Activated CD4-positive, alpha-beta T cell treated with anti-CD3 and anti-CD28 coated beads, Interleukin-2, Interleukin-4, amounts not matched to agents 100 ng/mL and 50 ng/mL, durations not matched to agents 16 hours and 8 hours (primary cell): ENCODE measurements around the gene DNAJB13.
"Not testable (repeated sequence)": the region's sequence is repeated elsewhere in the genome, so short reads cannot be mapped to it uniquely, and the experiment has no call there.

Experiments used
- DNase-seq: peaks from one replicate; pipeline ENCODE4 v3.0.0-alpha.2; 2020; ENCODE audit warnings: low spot score

The DNAJB13 gene

DNA sequence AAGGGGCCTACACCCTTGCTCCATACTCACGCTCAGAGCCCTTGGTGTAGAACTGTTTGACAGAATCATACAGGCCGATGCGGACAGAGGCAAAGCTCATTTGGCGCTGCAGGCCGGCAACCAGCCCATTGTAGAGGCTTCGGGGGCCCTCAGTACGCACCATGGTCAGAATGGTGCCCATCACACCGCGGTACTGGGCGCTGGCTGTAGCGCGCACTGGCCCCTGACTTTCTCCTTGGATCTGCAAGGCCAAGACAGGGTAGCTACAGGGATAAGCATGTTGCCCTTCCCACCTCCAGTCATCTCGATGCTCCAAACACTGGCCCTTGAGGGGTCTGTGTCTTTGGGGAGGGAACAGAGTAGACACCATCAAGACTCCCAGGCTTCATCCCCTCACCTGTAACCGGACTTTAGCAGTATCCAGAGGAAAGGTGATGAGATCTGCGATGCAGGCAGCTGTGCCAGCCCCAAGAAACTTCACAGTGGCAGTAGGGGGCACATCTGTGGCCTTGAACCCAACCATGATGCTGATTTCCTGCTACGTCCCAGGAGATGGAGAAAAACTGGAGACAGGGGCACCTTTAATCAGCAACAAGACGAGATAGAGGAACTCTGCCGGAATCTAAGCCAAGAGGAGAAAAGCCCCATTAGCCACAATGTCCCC lies 27.2 kb downstream of the DNAJB13 start:
- no peak for DNase-seq

DNA sequence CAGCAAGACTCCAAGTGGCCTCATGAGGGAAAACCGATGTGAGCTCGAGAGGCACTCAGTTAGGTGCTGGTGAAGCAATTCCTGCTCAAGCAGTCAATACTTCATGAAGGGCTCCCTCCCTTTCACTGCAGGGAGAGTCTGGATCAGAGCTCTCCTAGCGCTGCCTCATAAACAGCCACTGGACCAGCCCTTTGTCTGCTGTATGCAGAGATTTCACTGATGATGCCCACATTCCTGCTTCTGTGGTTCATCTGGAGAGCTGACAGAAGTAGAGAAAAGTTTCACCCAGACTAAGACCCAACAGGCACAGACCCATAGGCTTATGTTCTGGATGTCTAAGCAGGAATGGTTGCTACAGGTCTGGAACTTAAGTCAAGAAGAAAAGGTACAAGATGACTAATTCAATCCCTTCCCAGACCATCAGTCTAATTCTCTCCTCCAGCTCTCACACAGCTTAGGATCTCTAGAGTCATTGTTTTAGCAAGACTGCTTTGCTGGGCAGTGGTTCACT lies 27.8 kb downstream of the DNAJB13 start:
- no peak for DNase-seq

DNA sequence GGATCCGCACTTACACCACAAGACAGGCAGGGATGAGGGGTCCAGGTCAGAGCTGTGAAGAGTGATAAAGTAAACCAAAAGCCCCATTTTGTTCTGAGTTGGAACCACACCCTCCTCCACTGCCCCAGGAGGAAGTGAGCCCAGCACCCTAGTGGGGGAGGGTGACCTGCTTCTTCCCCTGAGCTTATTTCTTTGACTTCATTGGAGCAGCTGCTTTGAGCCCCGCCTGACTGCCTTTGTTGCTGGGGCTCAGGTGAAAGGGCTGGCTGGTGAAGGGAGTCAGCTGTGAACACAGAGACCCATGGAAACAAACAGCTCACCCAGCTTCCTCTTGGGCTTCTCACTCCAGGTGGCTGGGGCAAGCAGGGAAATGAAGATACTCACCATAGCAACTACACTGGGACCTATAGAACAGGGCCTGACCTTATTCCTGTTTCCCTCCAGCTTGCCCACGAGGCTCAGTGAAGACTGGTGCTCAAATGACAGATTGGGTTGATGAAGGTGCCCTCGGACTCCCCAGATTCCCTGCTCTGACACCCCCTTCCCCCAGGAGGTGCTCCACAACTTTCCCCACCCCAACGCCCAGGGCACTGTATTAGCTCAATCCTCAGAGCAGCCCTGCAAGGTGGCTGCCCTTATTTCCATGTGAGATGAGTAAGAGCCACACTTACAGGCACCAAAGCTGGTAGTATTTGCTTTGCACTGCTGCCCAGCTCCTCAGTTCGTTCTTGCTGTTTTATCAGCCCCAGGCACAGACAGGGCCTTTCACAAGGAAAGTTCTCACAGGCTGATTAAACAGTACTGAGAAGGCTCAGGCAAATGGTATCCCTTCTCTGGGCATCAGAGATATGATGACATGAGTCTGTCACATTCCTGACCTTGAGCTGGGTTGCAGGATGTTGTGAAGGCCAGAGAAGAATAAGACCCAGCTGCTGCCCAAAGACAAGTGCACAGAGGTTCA lies 29.5 kb downstream of the DNAJB13 start:
- peak; percentile 73 for DNase-seq

DNA sequence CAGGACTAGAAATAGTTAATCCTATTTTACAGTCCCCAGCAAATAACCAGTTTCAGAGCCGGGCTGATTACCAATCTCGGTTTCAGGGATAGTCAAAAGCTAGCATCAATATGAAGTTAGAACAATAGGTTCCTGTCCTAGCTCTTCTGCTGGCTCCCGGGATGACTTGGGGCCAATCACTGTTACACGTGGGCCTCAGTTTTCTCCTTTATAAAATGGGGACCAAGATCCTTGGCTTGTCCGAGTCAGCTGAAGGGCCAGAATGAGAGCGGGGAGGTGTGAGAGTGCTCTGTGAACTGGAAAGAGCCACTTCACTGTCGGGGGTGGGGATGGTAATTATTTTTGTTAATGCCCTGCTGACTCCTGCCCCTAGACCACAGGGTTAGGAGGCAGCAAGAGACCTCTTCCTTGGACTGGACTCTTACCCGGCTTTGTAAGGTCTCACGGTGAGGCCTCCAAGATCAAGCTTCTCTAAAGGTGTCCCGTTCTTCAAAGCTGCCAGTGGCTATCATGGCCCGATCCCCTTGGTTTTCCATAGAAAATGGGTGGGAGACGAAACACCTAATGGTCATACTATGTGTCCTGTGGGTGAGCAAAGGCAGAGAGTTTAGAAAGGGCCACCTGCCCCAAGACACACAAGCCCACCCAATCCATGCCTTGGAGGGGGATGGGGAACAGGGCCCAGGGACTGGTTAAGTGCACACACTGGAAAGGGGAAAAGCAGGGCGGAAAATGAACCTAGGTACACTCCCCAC lies 30.4 kb downstream of the DNAJB13 start:
- no peak for DNase-seq

DNA sequence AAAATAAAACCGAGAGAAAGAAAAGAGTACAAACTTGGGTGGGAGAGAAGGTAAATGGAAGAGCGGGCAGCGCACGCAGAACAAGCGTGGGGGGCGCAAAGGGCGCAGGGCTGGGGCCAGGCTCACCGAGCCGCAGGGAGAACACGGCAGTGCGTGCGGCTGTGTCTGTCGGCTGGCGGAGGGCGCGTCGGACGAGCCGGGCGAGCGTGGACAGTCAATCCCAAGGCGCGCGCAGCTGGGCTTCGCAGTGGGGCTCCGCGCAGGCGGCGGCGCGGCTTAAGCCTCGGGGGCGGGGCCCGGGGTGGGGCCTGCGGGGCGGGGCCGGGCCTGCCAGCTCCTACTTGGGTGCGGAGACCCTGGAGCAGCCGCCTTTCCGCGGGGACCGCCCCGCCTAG lies 31.8 kb downstream of the DNAJB13 start, which contains the start of gene UCP2:
TSS of gene UCP2 (minus strand) at position 249 of the 395 bp plus-strand sequence. CDS start 4,465 bp downstream, outside the sequence.
- peak; percentile 91 for DNase-seq

DNA sequence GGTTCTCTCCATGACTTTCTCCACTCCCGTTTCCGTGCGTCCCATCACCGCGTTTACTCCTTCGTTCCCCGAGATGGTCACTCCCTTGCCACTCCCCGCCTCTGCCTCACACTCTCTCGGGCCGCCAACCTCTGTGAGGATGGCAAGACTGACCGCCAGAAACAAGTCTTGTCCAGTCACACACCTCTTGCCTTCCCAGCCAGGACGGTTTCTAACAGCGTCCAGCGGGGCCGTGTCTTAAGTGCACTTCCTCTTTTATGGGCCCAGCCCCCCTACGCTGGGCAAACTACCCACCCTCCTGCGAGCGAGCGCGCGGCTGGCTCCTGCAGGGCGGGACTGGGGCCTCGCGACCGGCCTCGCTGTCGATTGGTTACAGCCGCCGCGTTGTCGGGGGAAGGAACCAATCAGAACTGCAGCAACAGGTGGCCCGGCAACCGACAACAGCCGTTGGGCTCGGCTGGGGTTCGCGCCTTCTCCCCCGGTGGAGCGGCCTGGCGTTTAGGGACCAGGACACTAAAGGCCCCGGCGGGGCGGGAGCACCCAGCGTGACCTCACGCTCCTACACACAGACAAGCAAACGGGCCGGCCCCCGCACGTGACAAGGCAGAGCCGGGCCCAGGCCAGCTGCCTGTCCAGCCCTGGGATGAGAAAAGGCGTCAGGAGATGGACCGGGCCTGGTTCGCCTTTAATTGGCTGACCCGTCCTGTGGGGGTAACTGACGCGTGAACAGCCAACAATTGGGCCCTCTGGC lies 32.3 kb downstream of the DNAJB13 start:
- peak; percentile 97 for DNase-seq

DNA sequence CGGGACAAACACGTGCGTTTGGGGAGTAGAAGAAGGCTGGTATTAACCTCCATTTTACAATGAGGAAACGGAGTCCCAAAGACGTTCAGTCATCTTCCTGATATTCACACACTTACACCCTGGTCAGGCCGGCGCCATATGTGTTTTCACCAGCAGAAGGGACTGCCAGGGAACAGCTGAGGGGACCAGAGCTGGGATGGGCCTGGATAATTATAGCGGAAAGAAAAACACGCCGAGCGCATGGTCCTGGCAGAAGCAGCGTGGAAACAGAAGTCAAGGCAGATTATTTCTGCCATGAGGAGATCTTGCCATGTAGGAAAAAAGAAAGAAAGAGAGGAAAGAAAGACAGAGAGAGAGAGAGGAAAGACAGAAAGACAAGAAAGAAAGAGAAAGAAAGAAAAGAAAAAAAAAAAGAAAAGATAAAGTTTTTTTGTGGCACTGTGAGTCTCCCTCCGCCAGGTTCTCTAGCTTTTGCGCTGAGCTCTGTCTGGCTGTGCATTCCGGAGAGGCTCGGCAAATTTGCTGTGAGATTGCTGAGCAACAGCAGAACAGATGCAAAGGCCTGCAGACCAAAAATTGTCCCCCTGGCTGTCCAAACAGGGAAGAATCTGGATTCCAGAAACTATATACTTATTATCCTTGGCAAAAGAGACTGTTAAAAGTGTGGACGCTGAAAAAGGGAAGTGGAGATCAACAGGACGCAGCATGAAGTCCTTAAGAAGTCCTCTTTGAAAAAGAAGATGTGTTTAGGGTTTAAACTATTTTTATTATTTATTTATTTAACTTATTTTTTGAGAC lies 33.1 kb downstream of the DNAJB13 start:
- no peak for DNase-seq

DNA sequence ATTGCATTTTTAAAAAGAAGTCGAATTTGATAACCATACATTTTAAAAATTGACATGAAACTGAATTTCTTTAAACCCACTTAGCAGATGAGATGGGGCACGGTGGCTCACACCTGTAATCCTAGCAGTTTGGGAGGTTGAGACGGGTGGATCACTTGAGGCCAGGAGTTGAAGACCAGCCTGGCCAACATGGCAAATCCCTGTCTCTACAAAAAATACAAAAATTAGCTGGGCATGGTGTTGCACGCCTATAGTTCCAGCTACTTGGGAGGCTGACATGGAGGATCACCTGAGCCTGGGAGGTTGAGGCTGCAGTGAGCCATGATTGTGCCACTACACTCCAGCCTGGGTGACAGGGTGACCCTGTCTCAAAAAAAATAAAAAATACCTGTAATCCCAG lies 34.8 kb downstream of the DNAJB13 start:
- DNase-seq: not testable (repeated sequence)

DNA sequence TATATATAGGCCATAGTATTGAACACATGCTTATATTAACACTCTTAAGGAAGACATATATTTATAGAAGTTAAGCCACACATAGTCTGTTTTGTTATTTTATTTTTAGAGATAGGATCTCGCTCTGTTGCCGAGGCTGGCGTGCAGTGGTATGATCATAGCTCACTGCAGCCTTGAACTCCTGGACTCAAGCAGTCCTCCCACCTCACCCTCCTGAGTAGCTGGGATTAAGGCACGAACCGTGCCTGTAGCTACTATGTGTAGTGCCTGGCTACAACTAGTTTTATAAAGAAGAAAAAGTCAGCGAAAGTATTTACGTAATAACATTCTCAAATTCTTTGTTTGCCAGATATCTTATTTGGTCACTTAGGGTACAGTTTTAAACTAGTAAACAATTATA lies 37.4 kb downstream of the DNAJB13 start:
- DNase-seq: no peak

DNA sequence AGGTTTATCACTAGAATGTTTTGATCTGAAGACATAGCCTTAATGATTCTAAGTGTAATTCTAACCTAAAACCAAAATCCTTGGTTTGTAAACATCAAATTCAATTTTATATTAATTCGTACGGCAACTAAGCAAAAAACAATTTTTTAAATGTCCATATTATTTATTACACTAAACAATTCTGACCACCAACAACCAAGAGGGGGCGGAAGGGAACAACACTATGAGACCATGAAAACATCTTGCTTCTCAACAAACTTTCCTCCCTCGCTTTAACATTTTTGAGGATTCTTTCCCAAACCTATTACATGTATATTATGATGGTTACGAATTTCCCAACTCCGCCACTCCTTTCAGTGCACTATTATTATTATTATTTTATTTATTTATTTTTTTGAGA lies 38.3 kb downstream of the DNAJB13 start:
- no peak for DNase-seq

DNA sequence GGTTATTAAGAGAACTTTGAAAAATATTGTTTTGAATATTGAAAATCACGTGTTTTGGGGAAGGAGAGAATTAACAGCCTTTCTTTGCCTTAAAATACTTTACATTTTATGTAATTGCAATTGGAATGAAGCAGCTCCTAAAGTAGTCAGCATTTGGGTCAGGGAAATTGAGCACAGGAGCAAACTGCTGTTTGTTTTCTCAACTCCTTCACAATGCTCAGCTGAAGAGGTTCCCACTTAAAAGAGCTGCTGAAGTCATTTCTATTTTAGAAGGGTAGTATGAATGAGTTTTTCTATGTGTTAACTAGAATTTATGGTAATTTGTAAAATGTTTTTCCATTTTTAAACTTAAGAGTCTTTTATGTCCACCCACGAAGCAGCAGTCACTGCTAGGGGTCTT lies 39.9 kb downstream of the DNAJB13 start:
- DNase-seq: no peak

DNA sequence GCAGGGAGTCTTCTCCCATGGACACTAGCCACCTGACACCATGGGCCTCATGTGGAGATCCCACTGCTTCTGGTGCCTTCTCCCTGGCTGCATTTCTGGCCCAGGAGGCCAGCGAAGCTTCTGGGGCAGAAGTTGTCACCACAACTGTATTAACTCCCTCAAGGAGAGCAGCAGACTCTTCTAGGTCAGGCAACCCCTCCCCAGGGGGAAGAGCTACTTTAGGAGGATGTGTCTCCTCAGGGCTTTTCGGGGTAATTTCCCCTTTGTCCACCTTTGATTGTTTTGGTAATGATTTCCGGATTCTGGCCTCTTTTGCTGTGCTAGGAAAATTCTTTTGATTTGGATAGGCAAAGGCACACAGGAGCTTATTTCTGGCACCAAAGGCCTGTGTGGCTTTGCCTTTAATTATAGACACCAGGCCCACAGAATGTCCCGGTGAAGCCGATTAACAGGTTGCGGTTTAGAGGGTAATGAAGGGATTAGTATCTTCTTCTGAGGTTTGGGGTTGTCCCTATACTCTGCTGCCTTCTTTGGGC lies 40.7 kb downstream of the DNAJB13 start:
- DNase-seq: no peak

DNA sequence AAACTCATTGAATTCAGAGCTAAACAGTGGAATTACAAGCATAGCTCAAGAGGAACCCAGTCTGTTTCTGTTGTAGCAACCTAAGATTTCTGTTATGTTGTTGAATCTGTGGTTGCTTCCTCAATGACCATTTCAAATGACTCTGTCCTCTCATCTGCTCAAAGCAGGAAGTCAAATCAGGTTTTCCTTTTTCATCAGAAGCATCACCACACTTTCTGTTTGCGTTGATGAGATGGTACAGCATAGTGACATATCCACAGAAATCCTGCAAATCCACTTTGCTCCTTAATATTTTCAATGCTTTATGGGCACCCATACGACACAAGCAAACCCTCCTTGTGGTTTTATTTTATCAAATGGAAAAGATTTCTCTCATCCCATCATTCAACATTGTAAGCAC lies 44.4 kb downstream of the DNAJB13 start:
- DNase-seq: peak; percentile 85

DNA sequence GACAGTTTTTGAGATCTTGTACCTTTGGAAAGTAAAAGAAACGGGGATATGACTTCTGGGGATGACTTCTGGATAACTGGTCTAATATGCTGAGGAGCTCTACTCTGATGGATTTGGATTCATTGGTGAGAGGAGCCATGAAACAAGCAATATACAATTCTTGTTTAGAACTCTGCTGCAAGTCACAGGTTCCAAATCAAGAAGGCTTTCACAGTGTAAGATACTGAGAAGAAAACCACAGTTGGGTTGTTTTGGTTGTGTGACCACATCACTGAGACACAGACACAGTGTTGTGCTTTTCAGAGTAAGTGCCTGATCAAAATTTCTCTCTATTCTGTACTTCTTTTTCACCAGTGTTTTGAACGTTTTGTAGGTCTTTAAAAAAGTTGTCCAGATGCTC lies 44.9 kb downstream of the DNAJB13 start:
- peak; percentile 65 for DNase-seq

DNA sequence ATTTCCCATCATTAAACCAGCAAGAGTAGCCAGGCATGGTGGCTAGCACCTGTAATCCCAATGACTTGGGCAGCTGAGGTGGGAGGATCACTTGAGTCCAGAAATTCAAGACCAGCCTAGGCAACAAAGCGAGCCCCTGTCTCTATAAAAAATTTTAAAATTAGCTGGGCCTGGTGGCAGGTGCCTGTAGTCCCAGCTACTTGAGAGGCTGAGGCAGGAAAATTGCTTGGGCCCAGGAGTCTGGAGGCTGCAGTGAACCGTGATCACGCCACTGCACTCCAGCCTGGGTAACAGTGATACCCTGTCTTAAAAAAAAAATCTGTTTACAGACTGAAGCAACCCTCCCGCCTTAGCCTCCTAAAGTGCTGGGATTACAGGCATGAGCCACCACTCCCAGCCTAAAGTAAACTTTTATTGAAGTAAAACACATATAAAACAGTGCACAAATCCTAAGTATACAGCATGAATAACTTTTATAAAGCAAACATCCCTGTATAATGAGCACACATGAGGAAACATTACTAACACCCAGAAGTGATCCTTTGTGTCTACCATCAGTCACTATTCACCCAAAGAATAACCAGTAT lies 45.4 kb downstream of the DNAJB13 start:
- no peak for DNase-seq

DNA sequence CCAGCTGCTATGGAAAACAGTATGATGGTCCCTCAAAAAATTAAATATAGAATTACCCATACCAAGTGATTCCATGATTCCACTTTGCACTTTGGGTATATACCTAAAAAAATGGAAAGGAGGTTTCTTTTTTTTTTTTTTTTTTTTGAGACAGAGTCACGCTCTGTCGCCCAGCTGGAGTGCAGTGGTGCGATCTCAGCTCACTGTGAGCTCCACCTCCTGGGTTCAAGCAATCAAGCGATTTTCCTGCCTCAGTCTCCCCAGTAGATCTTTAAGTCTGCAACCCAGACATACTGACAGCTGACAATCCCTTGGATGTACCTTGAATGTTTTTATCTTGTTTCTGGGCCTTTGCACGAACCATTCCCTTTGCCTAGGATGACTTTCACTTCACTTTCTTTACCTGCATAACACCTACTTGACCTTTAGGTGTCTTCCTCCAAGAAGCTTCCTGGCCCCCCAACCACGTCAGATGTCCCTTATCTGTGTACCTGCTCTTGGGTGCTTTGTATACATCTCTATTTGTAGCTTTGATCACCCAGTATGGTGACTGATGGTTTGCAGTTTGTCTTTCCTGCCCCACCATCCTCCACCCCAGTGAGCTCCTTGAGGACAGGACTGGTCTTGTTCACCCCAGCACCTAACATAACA lies 46.4 kb downstream of the DNAJB13 start:
- no peak for DNase-seq

DNA sequence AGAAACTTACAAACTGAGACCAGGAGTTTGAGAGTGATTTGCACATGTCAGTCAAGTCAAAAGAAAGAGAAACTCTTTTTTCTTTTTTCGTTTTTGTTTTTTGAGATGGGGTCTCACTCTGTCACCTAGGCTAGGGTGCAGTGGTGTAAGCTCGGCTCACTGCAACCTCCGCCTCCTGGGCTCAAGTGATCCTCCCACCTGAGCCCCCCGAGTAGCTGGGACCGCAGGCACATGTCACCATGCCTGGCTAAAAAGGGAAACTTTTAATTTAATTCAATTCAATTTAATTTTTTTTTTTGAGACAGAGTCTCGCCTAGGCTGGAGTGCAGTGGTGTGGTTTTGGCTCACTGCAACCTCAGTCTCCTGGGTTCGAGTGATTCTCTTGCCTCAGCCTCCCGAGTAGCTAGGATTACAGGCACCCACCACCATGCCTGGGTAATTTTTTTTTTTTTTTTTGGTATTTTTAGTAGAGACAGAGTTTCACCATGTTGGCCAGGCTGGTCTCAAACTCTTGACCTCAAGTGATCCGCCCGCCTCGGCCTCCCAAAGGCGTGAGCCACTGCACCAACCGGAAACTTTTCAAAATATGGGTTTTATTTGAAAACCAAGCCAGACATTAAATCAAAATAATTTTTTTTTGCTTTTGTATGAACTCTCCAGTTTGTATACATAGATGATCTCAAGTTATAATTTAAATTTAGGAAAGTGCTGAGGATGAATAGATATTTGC lies 48.2 kb downstream of the DNAJB13 start:
- DNase-seq: no peak

DNA sequence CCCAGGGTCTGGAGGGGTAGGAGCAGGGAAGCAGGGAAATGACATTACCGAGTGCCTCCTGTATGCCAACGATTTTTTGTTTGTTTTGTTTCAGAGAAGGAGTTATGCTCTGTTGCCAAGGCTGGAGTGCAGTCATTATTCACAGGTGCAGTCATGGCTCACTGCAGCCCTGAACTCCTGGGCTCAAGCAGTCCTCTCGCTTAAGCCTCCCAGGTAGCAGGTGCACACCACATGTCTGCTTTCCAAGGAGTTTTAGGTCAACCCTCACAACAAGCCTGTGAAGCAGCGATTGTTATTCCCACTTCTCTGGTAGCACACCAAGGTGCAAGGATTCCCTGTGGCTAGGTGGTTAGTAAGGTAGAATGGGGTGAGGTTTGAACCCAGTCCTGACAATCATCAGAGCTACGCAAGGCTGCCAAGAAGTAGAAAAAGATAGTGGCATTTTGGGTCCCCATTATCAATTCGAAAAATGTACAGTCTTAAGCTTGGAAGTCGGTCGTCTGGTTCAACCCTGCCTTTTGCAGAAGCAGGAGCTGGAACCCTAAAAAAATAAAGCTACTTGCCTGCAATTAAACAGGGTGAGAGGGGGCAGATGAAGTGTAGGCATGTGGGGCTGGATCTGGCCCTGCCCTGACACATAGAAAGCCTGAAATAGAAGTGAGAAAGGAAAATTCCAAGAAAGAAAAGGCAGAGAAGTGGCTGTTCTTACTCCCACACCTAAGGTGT lies 48.9 kb downstream of the DNAJB13 start:
- DNase-seq: no peak
